ENCODE results near the gene GPT2. TPM values are rescaled to one million over a fixed set of nuclear protein-coding genes. Genes with fewer than 3 reads are reported as not detected.
"Not testable (repeated sequence)": the region's sequence is repeated elsewhere in the genome, so short reads cannot be mapped to it uniquely, and the experiment has no call there.

GPT2 gene
- total RNA-seq, 1 experiment from 2014 or later = 16.0 TPM

- peak; percentile 52 for DNase-seq (ENCODE audit: low read depth)
These were observed 21.4 kb upstream of the GPT2 start for GRCh38 chr16:46862555-46863447.

- DNase-seq (ENCODE audit: low read depth) = peak; percentile 13
These were observed 17.9 kb upstream of the GPT2 start for GRCh38 chr16:46866286-46866685.

GRCh38 chr16:46867486-46867885, 16.7 kb upstream of the GPT2 start:
- DNase-seq (ENCODE audit: low read depth) = not testable (repeated sequence)

GRCh38 chr16:46868891-46869290, 15.3 kb upstream of the GPT2 start:
- DNase-seq (ENCODE audit: low read depth) = not testable (repeated sequence)

- no peak for DNase-seq (ENCODE audit: low read depth)
These were observed 12.6 kb upstream of the GPT2 start for GRCh38 chr16:46871597-46871996.

- DNase-seq (ENCODE audit: low read depth) = no peak
These were observed 11.0 kb upstream of the GPT2 start for GRCh38 chr16:46873201-46873600.

- DNase-seq (ENCODE audit: low read depth) = no peak
These were observed 8.9 kb upstream of the GPT2 start for GRCh38 chr16:46875243-46875642.

GRCh38 chr16:46882304-46882939, 1.7 kb upstream of the GPT2 start:
- no peak for DNase-seq (ENCODE audit: low read depth)

GRCh38 chr16:46882940-46883307, 1.2 kb upstream of the GPT2 start:
- no peak for DNase-seq (ENCODE audit: low read depth)

GRCh38 chr16:46883353-46883689, 841 bp upstream of the GPT2 start:
- peak; percentile 3 for DNase-seq (ENCODE audit: low read depth)

- no peak for DNase-seq (ENCODE audit: low read depth)
These were observed 541 bp downstream of the GPT2 start for GRCh38 chr16:46884513-46885293.

GRCh38 chr16:46885960-46886763, 2.0 kb downstream of the GPT2 start:
- no peak for DNase-seq (ENCODE audit: low read depth)

- DNase-seq (ENCODE audit: low read depth) = no peak
These were observed 2.8 kb downstream of the GPT2 start for GRCh38 chr16:46886764-46887523.

GRCh38 chr16:46887524-46887854, 3.3 kb downstream of the GPT2 start:
- no peak for DNase-seq (ENCODE audit: low read depth)

- DNase-seq (ENCODE audit: low read depth) = no peak
These were observed 5.2 kb downstream of the GPT2 start for GRCh38 chr16:46889245-46889941.

- DNase-seq (ENCODE audit: low read depth) = no peak
These were observed 5.8 kb downstream of the GPT2 start for GRCh38 chr16:46889942-46890300.

GRCh38 chr16:46891910-46892309, 7.7 kb downstream of the GPT2 start:
- no peak for DNase-seq (ENCODE audit: low read depth)

- DNase-seq (ENCODE audit: low read depth) = no peak
These were observed 10.0 kb downstream of the GPT2 start for GRCh38 chr16:46894036-46894672.

- DNase-seq (ENCODE audit: low read depth) = no peak
These were observed 11.5 kb downstream of the GPT2 start for GRCh38 chr16:46895399-46896313.

All from LHCN-M2 (cell line).